Sciatic nerve (tissue), 2 donors: ENCODE results near the gene CDIP1. TPM values are rescaled to one million over a fixed set of nuclear protein-coding genes. Genes with fewer than 3 reads are reported as not detected.
"Not testable (repeated sequence)": the region's sequence is repeated elsewhere in the genome, so short reads cannot be mapped to it uniquely, and the experiment has no call there.

Source experiments
- ATAC-seq: fragments of 200-7000 bp; cut with Tn5 transposase; one replicate; pipeline ENCODE4 v1.9.1; 2020; ENCODE audit warnings: mild to moderate bottlenecking, moderate library complexity
- DNase-seq: peaks from one replicate; pipeline ENCODE4 v3.0.0-alpha.2; 2020; ENCODE audit warnings: low spot score
- intact Hi-C: fragments of 100-400 bp; cut with DNase I; formaldehyde crosslinking; loops from one replicate; pipeline ENCODE4 v1.14.2; 2022
- total RNA-seq: library from RNA; stranded (reverse); fragmentation: NEBNext Ultra II Directional; extraction: Animal tissue kit (Norgen Biotek cat#: 25700); gene quantifications from one replicate; pipeline ENCODE4 v1.2.1, GENCODE V29; 2021
- donor health status: DM: no; HTN: no; CAD: no.
- donor health status: DM: no; HTN: no; CAD: no.

Gene CDIP1
- total RNA-seq: 40.6 TPM

GRCh38 chr16:4538350-4539235 is at the start of gene CDIP1:
Gene CDIP1 (minus strand): TSS chr16:4538773. CDS start chr16:4514130, 24,643 bp downstream.
- ATAC-seq: peak; percentile 98
- DNase-seq: peak; percentile 99
- intact Hi-C loops: no loop called here

GRCh38 chr16:4586291-4586690 is 47.7 kb upstream of the CDIP1 start:
- DNase-seq (no peak), ATAC-seq (peak; percentile 38)
- intact Hi-C loops: no loop called here

- no peak for ATAC-seq
- no peak for DNase-seq
- intact Hi-C loops: no loop called here
Observed at GRCh38 chr16:4583906-4584305, 45.3 kb upstream of the CDIP1 start.

- ATAC-seq: no peak
- intact Hi-C loops: no loop called here
- no peak for DNase-seq
Observed at GRCh38 chr16:4580250-4580649, 41.7 kb upstream of the CDIP1 start.

GRCh38 chr16:4578961-4579530 is 40.5 kb upstream of the CDIP1 start:
- intact Hi-C loops: no loop called here
- no peak for DNase-seq
- no peak for ATAC-seq

- intact Hi-C loops: no loop called here
- ATAC-seq: no peak
- no peak for DNase-seq
Observed at GRCh38 chr16:4576008-4576407, 37.4 kb upstream of the CDIP1 start.

GRCh38 chr16:4574919-4575705 is 36.5 kb upstream of the CDIP1 start:
- intact Hi-C loops: no loop called here
- ATAC-seq (no peak), DNase-seq (no peak)

GRCh38 chr16:4573926-4574325 is 35.4 kb upstream of the CDIP1 start:
- intact Hi-C loops, ATAC-seq, DNase-seq: not testable (repeated sequence)

GRCh38 chr16:4572715-4573114 is 34.1 kb upstream of the CDIP1 start:
- no peak for ATAC-seq
- intact Hi-C loops: no loop called here
- no peak for DNase-seq

- DNase-seq: no peak
- no peak for ATAC-seq
- intact Hi-C loops: no loop called here
Observed at GRCh38 chr16:4570688-4571321, 32.2 kb upstream of the CDIP1 start.

- no peak for ATAC-seq
- DNase-seq: no peak
- intact Hi-C loops: no loop called here
Observed at GRCh38 chr16:4570086-4570485, 31.5 kb upstream of the CDIP1 start.

- DNase-seq: no peak
- no peak for ATAC-seq
- intact Hi-C loops: no loop called here
Observed at GRCh38 chr16:4566144-4566543, 27.6 kb upstream of the CDIP1 start.

- no peak for ATAC-seq
- intact Hi-C loops: no loop called here
- DNase-seq: no peak
Observed at GRCh38 chr16:4564661-4565267, 26.2 kb upstream of the CDIP1 start.

- DNase-seq (no peak), ATAC-seq (no peak)
- intact Hi-C loops: no loop called here
Observed at GRCh38 chr16:4561596-4561995, 23.0 kb upstream of the CDIP1 start.

GRCh38 chr16:4557973-4558372 is 19.4 kb upstream of the CDIP1 start:
- ATAC-seq (peak; percentile 76), DNase-seq (peak; percentile 63)
- intact Hi-C loops: no loop called here

GRCh38 chr16:4556580-4556979 is 18.0 kb upstream of the CDIP1 start:
- ATAC-seq: no peak
- intact Hi-C loops: no loop called here
- no peak for DNase-seq

GRCh38 chr16:4556112-4556511 is 17.5 kb upstream of the CDIP1 start, which contains the start of gene C16orf96:
Gene C16orf96 (plus strand): TSS chr16:4556340. CDS start chr16:4556490, 150 bp downstream.
- intact Hi-C loops: no loop called here
- no peak for ATAC-seq

GRCh38 chr16:4552541-4552940 is 14.0 kb upstream of the CDIP1 start:
- intact Hi-C loops: no loop called here
- ATAC-seq (no peak), DNase-seq (no peak)

More at GRCh38 chr16:4556112-4556511, 17.5 kb upstream of the CDIP1 start, which contains the start of gene C16orf96:
- no peak for DNase-seq

GRCh38 chr16:4550591-4550990 is 12.0 kb upstream of the CDIP1 start:
- no peak for DNase-seq
- intact Hi-C loops: no loop called here
- no peak for ATAC-seq
